Measurements from ENCODE around the gene F10. TPM values are rescaled to one million over a fixed set of nuclear protein-coding genes. Genes with fewer than 3 reads are reported as not detected.

Gene F10
- total RNA-seq, 1 donor from 2014 or later, result 0.23 TPM

- no peak for DNase-seq (ENCODE audit: low spot score)
- TF ChIP-seq CTCF (IDR thresholded peaks at IDR 0.05; ENCODE audit: unreplicated experiment), result no peak
- peaks cover 6% of the 10 kb centered on the region for H3K27me3 Mint-ChIP-seq (ENCODE audit: unreplicated experiment)
- no peaks in the 10 kb centered on the region for H3K4me1 Mint-ChIP-seq (ENCODE audit: unreplicated experiment)
- H3K9me3 Mint-ChIP-seq (ENCODE audit: unreplicated experiment), result no peaks in the 10 kb centered on the region
- H3K4me3 Mint-ChIP-seq (ENCODE audit: unreplicated experiment), result no peak overlapping the region
- no peak overlapping the region for H3K27ac Mint-ChIP-seq (ENCODE audit: unreplicated experiment)
- H3K36me3 Mint-ChIP-seq (ENCODE audit: low read depth, unreplicated experiment), result peaks cover 4% of the 10 kb centered on the region
Measured at GRCh38 chr13:113126265-113127150, 3.9 kb downstream of the F10 start.

- H3K36me3 Mint-ChIP-seq (ENCODE audit: low read depth, unreplicated experiment), result no peaks in the 10 kb centered on the region
- no peaks in the 10 kb centered on the region for H3K9me3 Mint-ChIP-seq (ENCODE audit: unreplicated experiment)
- H3K27ac Mint-ChIP-seq (ENCODE audit: unreplicated experiment), result no peak overlapping the region
- DNase-seq (ENCODE audit: low spot score), result no peak
- H3K4me1 Mint-ChIP-seq (ENCODE audit: unreplicated experiment), result no peaks in the 10 kb centered on the region
- H3K4me3 Mint-ChIP-seq (ENCODE audit: unreplicated experiment), result no peak overlapping the region
- H3K27me3 Mint-ChIP-seq (ENCODE audit: unreplicated experiment), result peaks cover 4% of the 10 kb centered on the region
- no peak for TF ChIP-seq CTCF (IDR thresholded peaks at IDR 0.05; ENCODE audit: unreplicated experiment)
Measured at GRCh38 chr13:113129480-113129879, 6.9 kb downstream of the F10 start.

GRCh38 chr13:113129921-113130750 lies 7.5 kb downstream of the F10 start:
- DNase-seq (ENCODE audit: low spot score), result no peak
- no peaks in the 10 kb centered on the region for H3K4me1 Mint-ChIP-seq (ENCODE audit: unreplicated experiment)

GRCh38 chr13:113135281-113135760 lies 12.7 kb downstream of the F10 start:
- Mint-ChIP-seq H3K36me3 (ENCODE audit: low read depth, unreplicated experiment) (no peaks in the 10 kb centered on the region), H3K4me3 (ENCODE audit: unreplicated experiment) (no peak overlapping the region), H3K9me3 (ENCODE audit: unreplicated experiment) (no peaks in the 10 kb centered on the region), H3K4me1 (ENCODE audit: unreplicated experiment) (no peaks in the 10 kb centered on the region), H3K27me3 (ENCODE audit: unreplicated experiment) (no peaks in the 10 kb centered on the region), H3K27ac (ENCODE audit: unreplicated experiment) (no peak overlapping the region)
- no peak for DNase-seq (ENCODE audit: low spot score)
- no peak for TF ChIP-seq CTCF (IDR thresholded peaks at IDR 0.05; ENCODE audit: unreplicated experiment)

More at GRCh38 chr13:113129921-113130750, 7.5 kb downstream of the F10 start:
- Mint-ChIP-seq H3K36me3 (ENCODE audit: low read depth, unreplicated experiment) (no peaks in the 10 kb centered on the region), H3K27ac (ENCODE audit: unreplicated experiment) (no peak overlapping the region), H3K27me3 (ENCODE audit: unreplicated experiment) (peaks cover 4% of the 10 kb centered on the region), H3K4me3 (ENCODE audit: unreplicated experiment) (no peak overlapping the region), H3K9me3 (ENCODE audit: unreplicated experiment) (no peaks in the 10 kb centered on the region)
- TF ChIP-seq CTCF (IDR thresholded peaks at IDR 0.05; ENCODE audit: unreplicated experiment), result no peak
